GM18858 (cell line): ENCODE measurements around the gene MACROD2.

ENCODE experiments used
- ATAC-seq: cut with Tn5 transposase; IDR thresholded peaks from one replicate; pipeline ENCODE4 v1.9.1; 2021; ENCODE audit not compliant: unreplicated experiment

MACROD2 gene

DNA sequence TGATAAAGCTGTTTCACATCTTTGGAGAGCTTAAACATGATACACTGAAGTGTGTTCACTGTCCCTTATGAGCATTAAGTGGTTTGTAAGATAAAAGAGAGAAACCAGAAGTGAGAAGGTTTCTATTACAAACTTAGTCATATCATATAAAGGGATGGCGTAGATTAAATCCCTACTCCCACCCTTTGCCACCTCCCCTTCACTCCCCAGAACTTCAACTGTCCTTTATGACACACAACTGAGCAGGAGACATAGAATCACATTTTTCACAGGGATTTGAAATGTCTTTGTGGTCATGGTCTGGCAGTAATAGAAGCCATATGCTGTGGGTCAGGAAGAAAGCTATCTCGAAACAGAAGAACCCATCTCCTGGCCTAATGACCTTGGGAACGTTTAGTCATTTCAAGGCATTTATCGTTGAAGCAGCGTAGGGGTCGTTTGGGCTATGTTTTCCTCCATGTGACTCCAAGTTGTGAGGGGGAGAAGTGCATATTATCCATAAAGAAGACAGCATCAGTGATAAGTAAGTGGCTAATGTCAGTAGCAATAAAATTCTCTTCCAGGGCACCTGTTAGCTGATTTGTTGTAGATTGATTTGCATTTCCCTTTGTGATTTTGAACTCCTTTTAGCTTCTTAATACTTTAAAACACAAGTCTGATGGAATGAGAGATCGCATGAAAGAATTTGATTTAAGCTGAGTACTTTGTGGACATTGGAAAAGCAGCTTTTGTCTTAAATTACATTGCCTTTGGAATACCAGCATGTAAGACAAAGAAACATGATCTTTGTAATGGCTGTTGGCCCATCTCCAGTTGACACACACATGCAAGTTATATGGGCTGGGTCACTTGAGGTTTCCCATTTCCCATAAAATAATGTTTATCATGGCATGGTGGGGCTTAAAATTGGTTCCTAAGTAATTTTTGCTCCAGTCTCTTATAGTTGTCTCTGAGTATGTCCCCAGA, 843.6 kb downstream of the MACROD2 start:
- ATAC-seq = peak; percentile 94

GRCh38 chr20:14845199-14846160, 850.2 kb downstream of the MACROD2 start:
- no peak for ATAC-seq

DNA sequence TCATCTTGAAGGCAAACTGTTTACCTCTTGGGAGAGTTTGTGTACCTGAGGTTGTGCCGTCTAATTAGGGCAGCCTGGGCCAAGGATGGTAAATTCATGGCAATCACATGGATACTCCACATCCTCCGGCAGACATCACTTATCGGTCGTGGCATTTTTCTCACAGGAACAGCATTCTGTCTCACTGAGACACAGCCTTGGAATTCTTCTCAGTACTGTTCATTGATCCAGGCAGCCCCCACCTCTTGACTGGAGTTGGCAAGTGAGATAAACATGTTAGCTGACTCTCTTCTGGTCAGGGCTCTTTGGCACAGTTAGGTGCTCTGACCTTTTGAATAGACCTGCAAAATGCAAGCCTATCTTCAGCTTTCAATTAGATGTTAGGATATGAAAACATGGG, 853.5 kb downstream of the MACROD2 start:
- ATAC-seq = no peak

GRCh38 chr20:14853079-14853478, 857.8 kb downstream of the MACROD2 start:
- no peak for ATAC-seq

- ATAC-seq = no peak
Observed at GRCh38 chr20:14855171-14855570, 859.9 kb downstream of the MACROD2 start.

GRCh38 chr20:14859627-14860026, 864.3 kb downstream of the MACROD2 start:
- ATAC-seq = no peak

DNA sequence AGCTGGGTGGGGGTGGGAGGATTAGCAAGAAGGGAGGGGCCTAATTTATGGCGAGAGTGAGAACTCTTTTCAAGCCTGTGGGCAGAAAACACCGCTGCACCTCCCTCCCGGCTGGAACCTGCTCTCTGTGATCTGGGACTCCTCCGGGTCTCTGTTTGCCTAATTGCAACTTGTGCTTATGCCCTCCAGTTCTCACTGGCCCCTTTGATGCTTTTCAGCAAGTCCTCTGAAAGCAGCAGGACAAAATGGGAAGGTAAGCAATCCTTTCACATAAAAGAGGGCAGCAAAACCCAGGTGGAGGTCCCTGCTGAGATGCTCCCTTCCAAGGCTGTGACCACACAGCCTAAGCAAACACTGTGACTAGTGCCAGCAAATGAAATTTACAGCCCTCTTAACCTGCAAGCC, 865.1 kb downstream of the MACROD2 start:
- no peak for ATAC-seq

GRCh38 chr20:14861028-14861699, 865.8 kb downstream of the MACROD2 start:
- no peak for ATAC-seq

DNA sequence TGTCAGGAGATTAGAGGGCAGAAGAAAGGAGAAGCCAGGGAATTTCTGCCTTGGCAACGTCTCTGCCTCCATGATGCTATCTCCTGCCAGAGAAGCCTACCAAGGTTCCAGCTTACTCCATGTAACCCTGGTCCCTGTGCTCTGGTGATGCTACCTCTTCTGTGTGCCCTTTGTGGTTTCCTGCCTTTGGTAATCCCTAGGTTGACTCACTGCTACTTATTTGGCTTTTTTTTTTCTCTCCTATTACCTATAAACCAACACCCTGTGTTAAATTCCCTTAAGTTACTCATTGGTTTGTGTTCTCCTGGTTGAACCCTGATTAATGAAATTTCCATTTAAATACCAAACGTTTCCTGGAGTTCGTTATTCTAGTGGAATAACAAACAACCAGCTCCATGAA, 869.9 kb downstream of the MACROD2 start:
- no peak for ATAC-seq

DNA sequence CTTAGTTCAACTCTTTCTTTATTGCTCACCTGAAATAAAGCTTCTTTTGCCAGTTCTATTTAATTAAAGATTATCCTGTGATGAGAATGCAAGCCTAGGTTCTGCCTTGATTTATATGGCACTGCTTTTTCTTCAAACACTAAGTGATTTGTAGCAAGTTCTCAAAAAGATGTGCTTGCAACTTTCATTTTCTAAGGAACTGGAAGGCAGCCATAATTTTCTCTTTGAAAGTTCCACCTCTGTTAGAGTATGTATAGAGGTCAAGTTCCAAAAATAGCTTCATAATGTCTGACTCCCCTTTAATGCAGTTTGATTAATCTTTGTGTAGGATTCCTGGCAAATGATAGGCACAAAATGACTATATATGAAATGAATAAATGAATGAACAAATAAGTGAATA, 870.4 kb downstream of the MACROD2 start:
- no peak for ATAC-seq

DNA sequence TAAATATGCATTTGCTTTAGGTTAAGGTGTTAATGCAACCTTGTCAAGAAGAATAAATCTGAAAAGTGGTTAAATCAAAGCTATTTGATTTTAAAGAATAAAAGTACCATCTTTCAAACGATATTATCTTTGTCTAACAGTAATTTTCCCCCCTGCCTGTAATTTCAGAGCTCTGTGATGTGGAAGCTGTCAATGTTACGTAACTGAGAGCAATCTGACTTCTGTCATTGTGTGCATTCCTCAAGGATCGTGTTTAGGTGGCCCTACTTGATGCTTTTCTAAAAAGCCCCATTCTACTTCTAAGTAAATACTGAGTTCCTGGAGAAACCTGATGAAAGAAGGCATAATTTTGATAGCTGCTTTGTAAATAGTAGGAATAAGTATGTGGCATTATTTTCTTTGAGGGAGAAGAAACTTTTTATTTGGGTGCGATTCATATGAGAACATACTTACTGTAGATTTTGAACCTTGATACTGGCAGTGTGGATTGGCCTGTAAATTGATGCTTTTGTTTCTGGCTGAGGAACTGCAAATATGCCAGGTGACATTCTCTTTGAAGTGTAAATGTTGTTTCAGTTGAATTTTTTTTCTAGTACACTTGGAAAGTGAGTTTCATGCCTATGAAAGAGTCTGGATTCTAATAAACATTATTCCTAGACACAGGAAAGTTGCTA, 871.7 kb downstream of the MACROD2 start:
- ATAC-seq = no peak

DNA sequence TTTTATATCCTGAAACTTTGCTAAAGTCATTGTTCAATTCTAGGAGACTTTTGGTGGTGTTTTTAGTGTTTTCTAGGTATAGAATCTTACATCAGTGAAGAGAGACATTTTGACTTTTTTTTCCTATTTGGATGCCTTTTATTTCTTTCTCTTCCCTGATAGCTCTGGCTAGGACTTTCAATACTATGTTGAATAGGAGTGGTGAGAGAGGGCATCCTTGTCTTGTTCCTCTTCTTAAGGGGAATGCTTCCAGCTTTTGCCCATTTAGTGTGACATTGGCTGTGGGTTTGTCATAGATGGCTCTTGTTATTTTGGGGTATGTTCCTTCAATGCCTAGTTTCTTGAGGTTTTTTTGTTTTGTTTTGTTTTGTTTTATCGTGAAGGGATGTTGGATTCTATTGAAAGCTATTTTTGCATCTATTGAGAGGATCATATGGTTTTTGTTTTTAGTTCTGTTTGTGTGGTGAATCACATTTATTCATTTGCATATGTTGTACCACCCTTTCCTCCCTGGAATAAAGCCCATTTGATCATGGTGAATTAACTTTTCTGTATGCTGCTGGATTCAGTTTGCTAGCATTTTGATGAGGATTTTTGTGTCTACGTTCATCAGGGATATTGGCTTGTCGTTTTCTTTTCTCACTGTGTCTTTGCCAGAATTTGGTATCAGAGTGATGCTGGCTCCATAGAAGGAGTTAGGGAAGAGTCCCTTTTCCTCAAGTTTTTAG, 882.1 kb downstream of the MACROD2 start:
- ATAC-seq = no peak

DNA sequence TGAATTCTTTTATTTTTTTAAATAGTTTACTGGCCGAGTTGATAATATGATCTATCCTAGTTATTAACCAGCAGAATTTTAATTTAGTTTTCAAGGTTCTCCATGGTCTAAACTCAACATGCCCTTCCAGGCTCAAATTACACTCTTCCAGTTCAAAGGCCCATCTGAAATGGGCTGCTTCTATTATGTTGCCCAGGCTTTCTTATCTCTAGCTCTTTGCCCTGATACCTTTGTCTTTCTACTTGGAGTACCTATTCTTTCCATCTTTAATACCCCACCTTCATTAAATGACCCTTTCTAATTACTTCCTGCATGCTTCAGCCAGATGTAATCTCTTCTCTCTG, 883.3 kb downstream of the MACROD2 start:
- ATAC-seq = no peak

DNA sequence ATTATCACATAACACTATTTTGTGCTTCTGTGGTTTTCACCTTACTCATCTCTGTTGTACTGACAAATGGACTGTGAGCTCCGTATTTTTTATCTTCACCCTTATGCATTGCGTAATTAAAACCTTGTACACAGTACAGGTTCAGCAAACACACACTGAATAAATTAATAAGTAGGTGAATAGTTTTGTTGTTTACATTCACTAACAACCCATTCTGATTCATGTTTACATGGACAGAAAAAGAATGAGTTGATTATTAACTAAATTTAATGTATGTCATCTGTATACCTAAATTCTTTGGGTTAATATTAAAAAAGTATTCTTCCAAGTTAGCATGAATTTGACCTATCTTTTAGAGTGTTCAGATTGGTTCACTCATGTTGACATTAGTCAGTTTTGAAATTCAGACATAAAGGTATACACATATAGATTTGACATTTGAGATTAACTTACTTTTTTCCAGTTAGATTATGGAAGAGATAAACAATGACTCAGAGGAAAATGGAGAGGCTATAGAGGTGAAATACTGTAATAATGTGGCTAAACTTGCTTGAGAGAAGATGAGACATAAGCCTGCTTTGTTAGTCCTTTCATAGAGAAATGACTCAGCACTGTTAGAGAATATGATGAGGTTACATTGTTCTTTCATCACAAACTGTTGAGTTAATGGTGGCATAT, 883.8 kb downstream of the MACROD2 start:
- peak; percentile 89 for ATAC-seq

GRCh38 chr20:14879839-14880238, 884.5 kb downstream of the MACROD2 start:
- no peak for ATAC-seq

GRCh38 chr20:14881518-14881917, 886.2 kb downstream of the MACROD2 start:
- no peak for ATAC-seq

- ATAC-seq = no peak
Observed at GRCh38 chr20:14882157-14882556, 886.8 kb downstream of the MACROD2 start.

DNA sequence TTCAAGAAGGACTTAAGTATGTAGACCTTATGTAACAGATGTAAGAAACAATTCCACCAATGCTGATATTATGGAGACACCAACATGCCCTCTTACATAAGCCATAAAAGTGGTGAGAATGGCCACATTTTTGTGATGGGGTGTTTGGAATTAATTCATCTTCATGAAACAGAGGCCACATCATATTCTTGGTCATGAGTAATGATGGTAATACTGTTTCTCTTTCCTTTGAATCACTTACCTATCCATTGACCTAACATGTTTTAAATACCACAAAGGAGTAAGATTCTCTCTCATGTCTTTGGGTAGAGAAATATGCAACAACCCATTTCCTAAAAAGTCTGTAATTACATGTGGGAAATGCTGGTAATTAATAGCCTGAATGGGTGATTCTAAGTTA, 887.5 kb downstream of the MACROD2 start:
- ATAC-seq = no peak

GRCh38 chr20:14883324-14883723, 888.0 kb downstream of the MACROD2 start:
- no peak for ATAC-seq
